ENCODE data around the gene PRIMPOL.

DNA sequence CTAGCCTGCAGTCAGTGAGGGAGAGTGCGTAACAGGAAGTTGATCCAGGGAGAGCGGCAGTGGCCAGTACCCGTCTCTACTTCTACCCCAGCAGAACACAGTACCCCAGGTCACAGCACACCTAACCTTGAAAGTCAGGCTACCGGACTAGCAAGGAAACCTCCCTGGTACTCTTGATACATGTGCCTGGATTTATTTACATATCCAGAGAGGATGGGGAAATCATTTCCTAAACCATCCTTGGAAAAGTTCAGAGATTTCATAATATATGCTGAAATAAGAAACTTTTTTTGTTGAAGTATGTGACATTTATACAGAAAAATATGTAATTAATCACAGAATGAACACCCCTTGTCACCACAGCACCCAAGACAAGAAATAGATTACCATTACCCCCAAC lies 24.5 kb downstream of the PRIMPOL start:
- TF ChIP-seq EP300 (IDR thresholded peaks at IDR 0.05; ENCODE audit: low read length) (no peak), MXI1 (IDR thresholded peaks at IDR 0.05; ENCODE audit: low read depth, low read length) (no peak), FIP1L1 (IDR thresholded peaks at IDR 0.05; ENCODE audit: low read depth, low read length, poor library complexity, severe bottlenecking) (no peak), POLR2AphosphoS5 (IDR thresholded peaks at IDR 0.05; ENCODE audit: control insufficient read depth, insufficient read depth, low read depth, low read length) (no peak)

Measured in K562 (cell line).